GM11168 (cell line): Measurements from ENCODE around the gene ZMYND19.
"Not testable (repeated sequence)": the region's sequence is repeated elsewhere in the genome, so short reads cannot be mapped to it uniquely, and the experiment has no call there.

ENCODE experiments used
- in situ Hi-C: fragments of 300-500 bp; cut with MboI; formaldehyde crosslinking; loops from one replicate; pipeline ENCODE4 v1.12.0; 2022; ENCODE audit warnings: low sequenced_read_pairs; ENCODE audit not compliant: unreplicated experiment

Gene ZMYND19

DNA sequence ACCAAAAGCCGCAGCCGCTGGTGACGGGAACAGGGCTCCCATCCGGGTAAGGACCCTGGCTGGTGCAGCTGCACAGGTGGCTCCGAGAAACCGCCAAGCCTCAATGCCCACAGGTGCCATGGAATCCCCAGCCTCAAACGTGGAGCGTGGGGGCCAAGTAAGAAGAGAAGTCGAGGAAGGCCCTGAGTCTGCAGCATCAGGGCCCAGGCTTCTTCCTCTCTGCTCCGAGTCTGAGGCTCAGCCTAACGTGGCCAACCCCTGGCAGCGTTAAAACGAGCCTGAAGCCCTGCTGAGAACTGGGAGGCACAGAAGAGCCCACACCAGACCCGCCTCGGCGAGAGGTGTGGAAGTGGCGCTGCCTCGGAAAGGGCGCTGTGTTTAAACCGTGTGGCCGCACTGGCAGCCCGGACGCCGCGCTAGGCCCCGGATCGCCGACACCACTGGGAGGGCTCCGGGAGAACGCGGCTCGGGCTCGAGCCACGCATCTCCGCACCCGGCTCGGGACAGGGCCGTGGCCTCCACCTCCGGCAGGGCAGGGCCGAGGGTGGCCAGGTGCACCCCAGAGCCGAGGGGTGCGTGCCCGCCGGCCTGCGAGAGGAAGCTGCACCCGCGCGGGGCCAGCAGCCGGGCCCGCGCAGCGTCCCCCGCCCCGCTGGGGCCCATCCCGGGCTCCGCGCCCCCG, 730 bp downstream of the ZMYND19 start:
- in situ Hi-C loops = no loop called here

DNA sequence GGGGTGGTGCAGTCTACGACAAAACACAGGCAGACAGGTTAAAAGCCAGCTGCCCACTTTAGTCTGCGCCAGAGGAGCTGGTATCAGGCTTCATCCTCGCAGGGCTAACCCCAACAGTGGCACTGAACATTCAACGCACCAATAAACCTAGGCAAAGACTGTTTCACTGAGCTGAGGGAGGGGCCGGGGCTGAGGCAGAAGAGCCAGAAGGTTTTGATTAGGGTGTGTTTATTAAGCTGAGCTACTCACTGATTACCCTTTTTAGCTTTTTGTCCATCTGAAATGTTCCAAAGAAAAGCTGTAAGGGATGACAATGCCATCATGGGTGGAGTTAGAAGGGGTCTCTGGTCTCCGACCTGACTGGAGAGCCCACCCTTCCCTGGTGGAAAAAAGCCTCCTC, 1.4 kb downstream of the ZMYND19 start:
- in situ Hi-C loops = no loop called here

DNA sequence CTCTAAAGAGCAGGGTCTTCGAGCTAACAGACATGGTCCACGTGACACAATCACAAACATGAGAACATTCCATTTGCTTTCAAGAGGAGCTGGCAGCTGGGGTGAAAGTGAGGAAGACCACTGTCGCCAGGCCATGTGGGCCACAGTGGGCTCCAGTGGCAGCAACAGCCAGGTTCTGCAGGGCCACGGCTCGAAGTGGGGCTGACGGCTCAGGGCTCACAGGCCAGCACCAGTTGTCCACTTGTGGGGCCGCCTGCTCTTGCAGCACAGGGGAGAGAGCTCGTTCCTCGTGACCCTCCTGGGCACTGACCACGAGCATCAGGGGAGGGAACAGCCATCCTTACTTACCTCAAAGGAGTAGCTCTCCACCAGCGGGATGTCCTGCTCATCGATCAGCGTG, 2.0 kb downstream of the ZMYND19 start:
- in situ Hi-C loops = no loop called here

DNA sequence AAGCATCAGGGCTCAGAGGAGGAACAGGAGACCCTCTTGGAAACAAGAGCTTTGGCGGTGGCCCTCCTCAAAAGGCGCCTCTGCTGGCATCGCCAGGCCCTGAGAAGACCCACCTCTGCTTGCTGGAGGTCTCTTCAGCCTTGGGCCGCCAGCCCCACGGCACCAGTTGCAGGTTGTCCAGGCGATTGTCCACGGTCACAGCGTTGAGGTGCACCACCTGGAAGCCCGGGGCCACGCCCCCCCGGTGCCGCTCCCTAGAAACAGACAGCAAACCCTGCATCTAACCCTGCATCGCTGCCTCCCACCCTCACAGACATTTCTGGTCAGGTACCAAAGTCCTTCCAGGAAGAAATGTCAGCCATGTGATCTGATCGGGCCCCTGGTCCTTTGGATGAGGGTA, 3.5 kb downstream of the ZMYND19 start:
- in situ Hi-C loops = no loop called here

DNA sequence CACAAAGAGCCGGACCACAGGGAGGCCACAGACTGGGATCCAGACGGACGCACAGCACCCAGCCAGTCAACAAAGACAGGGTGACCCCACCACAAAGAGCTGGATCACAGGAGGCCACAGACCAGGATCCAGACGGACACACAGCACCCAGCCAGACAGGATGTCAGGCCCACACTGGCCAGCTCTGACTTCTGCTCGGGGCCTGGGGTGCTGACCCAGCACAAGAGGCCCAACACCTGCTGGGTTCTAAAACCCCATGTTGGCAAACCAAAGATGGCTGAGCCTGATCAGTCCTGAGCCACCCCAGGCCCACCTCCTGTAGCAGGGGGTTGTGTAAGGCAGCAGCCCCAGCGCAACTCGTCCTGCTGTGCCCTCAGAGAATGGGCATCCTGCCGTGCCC, 6.4 kb downstream of the ZMYND19 start:
- in situ Hi-C loops = no loop called here

DNA sequence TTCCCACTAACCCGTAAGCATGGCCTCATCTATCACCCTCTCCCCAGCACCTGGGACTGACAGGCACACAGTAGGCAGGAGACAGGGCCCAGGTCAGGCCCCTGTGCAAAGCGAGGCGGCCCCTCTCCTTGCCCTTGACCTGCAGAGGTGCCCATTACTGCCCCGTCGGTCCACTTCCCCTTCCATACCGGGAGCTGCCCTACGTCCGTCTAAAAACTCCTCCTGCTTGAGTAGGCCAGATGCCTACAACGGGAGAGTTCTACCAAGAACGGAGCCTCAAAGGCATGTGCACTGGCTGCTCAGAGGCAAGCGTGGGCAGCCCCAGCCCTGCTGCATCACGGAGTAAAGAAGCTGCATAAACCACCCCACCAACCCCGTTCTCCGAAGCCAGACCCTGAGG, 7.0 kb downstream of the ZMYND19 start:
- in situ Hi-C loops = no loop called here

DNA sequence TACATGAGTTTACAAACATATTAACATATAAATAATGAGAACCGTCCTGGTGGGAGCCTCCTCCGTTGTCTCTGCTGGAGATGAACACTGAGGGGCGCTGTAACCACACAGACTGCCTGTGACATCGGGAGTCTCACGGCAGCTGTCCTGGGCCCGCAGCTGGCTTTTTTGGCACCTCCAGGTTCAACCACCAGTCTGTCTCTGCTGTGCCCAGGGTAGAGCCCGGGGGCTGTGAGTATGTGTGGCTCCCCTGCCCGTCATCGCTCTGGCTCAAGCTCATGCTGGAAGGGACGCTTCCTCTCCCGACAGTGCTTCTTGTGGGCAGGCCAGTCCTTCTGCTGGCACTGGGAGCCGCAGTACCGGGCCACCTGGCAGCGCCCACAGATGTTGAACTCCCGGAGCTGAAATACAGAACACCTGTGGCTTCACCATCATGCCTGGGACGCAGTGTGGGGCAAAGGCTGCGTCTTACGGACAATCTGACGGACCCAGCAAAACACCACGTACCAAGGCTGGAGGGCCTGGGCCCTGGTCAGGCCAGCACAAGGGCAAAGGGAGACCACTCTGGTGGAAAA, 7.9 kb downstream of the ZMYND19 start:
- in situ Hi-C loops = no loop called here

DNA sequence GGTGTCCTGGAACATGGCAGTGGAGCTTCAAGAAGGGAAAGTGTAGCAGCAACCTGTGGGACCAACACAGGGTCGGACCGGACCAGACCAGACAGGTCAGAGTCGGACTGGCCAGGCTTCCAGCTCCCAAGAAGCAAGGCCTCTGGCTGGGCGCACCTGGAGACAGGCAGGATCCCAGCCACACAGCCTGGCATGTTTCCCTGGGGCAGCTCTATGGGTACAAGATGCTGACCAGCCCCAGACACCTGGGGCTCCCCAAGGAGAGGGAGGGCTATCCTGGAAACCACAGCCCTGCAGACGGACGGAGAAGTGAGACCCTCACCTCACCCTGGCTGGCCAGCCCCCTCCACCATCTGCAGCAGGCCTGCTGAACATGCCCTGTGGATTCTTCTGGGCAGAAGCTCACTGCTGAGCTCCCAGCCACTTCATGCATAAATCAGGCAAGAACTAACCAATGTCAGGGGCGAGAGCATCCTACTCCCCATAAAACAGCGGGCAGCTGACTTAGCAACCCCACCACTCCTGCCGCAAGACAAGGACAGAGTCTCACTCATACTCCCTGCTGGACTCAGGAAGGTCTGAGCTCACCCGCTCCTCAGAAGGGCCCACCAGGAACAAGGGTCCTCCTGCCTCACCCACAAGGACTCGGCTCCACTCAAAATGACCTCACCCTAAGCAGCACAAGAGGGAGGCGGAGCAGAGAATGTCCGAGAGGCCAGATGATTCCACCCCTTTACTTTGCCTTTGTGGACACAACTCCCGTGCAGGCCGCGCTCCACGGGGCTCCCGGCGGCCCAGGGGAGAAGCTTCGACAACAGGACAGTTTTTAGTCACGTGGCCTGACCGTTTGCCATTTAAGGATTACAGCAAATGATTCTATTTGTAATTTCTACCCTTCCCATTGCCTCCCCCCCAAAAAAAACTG, 8.7 kb downstream of the ZMYND19 start:
- in situ Hi-C loops = no loop called here

DNA sequence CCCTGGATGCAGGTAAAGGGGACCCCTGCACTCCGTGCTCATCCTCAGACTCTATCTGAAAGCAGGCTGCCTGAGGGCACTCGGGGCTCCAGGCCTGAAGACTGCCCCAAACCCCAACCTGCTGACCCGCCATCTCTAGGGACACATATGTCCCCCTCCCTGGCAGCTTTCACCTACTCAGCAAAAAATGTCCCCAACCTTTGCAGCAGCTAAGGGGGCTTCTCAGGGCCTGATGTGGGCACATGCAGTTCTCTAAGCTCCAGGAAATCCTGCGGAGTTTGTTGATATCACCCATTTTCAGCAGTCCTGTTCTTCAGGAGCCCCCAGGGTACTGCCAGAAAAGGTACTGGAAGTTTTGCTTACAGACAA, 9.4 kb downstream of the ZMYND19 start:
- in situ Hi-C loops = no loop called here

DNA sequence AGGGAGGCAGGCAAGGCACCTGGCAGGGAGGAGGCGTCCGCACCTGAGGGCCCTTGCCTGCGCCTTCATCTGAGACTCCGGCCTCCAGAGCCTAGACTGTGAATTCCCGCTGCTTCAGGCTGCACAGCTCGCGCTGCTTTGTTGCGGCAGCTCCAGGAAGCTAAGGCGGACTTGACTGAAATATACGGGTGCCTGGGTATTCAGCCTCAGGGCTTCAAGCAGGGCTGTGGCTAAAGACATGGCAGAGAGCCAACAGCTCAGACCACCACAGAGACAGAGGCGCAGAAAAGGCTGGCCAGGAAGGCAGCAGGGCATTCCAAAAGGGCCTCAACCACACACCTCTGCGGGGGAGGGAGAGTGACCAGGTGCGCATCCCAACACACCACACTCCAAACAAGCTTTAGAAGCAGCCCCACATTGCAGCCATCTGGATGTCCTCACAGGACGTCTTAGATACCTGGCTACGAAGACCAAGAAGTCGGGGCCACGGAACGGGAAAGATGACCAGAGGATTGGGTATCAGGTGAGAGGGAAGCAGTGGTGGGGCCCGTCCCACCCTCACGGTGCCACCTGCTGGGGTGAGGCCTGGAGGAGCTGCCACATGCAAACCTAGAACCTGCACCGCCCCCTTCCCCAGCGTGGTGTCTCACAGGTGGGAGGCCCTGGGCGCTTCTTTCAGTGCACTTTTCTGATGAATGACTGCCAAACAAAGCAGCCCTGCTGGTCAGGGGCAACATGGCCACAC, 9.9 kb downstream of the ZMYND19 start:
- in situ Hi-C loops = no loop called here

DNA sequence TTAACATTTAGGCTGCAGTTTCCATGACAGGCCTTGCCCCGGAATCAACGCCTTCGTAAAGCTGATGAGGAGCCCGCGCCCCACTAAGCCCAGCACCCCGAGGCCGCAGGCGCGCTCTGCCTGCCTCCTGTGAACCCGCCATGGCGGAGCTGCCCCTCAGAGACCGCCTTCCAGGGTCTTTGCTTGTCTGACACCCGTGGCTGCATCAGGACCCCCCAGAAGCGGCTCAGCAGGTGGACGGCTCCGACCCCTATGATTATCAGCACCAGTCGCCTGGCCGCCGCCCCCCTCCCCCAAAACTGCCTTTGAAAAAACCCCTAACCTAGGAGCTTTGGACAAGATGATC, 11.1 kb downstream of the ZMYND19 start:
- in situ Hi-C loops = no loop called here

DNA sequence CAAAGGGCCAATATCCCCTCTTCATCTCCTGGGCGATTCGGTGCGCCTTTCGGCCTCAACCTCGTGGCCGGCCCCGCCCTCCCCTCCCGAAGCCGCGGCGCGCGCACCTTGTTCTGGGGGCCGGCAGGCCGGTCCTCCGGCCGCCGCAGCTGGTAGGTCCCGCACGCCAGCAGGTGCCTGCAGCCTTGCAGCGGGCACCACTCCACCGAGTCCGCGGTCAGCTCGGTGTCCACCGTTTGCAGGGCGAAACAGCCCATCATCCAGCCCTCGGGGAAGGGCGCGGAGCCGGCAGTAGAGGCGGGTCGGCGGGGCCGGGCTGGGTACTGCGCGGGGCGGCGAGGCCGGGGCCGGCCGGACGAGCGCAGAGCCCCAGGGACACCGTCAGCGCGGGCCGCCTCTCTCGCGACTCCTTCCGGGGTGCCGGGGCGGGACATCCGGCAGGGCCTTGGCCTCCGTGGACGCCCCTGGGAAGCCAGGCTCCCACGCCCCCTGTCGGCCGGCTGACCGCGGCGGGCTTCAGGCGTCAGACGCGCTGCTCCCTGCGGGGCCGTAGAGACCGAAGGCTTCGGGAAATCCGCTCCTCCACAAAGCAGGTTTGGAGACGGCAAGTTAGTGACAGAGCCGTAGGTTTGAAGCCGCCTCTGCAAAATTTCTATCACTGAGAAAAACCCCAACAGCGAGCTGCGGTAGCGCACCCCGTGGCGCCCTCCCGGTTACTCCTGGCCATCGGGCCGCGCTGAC, 11.6 kb downstream of the ZMYND19 start, which contains the start of gene DPH7:
TSS of gene DPH7 (minus strand) at position 408 of the 741 bp plus-strand sequence. CDS start at position 260, 148 bp downstream.
- in situ Hi-C loops = no loop called here

DNA sequence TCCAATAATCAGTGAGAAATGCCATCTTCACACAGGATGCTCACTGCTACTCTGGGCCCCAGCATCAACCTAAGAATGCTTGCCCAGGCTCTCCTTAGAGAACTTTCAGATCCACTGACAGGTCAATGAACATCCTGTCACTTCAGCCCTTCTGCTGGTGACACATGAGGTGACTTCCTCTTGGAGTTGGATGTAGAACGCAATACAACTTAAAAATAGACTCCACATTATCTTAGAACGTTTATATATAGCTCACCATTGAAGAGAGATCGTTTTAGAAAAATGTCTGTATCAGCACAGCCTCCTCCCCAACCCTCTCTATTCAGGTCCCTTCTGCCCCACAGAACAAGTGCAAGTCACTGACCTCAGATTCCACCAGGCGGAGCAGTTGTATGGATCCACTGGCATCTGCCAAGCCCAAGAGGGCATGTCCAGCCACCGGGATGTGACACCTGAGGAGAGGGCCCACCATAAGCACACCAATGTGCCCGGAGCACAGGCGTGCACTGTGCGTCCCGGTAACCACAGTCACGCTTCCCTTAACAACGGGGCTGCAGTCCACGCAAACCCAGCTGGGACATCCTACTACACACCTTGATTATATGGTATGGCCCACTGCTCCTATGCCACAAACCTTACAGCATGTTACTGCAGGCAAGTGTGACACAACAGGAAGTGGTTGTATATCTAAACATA, 14.4 kb downstream of the ZMYND19 start:
- in situ Hi-C loops = no loop called here

DNA sequence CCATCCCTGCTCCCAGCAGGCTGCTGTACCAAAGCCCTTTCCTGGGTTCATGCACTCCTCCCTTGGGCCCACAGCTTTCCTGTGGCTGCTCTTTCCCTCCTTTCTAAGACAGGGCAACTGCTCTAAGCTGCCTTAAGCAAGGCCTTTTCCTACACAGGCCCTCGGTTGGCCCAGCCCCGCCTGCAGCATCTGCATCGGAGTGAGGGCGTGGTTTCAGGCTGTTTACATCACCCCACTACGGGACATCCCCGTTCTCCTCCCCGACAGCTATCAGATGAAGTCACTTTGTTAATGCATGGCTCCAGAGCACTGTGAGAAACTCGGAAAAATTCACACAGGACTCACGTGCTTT, 15.0 kb downstream of the ZMYND19 start:
- in situ Hi-C loops = no loop called here

DNA sequence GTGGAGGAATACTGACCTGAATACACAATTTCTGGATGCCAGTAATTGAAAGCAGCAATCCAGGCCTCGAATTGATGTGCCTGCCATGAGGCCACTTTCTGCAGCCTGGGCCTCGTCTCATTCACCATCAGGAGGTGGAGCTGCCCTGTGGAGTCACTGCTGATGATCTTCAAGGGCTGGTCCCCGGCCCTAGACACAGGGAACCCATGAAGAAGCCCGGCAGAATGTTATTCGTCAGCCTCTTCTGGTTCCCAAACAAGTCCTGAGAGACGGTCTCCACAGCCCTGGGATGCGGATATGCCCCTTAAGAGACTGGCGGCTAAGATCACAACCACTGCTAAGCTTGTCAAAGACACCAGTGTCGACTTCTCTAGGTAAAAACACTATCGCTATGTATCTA, 16.1 kb downstream of the ZMYND19 start:
- in situ Hi-C loops = no loop called here

DNA sequence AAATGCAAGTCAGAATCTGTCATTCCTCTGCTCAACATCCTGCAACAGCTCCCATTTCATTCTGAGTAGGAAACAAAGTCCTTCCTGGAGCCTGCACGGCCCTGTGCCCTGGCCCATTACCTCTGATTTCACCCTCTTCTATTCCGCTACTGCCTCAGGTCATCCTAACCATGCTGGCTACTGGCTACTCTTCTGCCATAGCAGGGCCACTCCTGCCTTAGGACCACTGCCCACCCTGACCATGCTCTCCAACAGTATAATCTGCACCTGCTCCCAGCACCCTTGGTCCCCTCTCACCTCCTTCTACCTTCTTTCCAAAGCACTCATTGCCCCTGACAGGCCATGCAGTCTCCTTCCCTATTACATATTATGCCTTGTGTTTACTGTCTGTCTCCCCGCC, 19.7 kb downstream of the ZMYND19 start:
- in situ Hi-C loops = no loop called here

DNA sequence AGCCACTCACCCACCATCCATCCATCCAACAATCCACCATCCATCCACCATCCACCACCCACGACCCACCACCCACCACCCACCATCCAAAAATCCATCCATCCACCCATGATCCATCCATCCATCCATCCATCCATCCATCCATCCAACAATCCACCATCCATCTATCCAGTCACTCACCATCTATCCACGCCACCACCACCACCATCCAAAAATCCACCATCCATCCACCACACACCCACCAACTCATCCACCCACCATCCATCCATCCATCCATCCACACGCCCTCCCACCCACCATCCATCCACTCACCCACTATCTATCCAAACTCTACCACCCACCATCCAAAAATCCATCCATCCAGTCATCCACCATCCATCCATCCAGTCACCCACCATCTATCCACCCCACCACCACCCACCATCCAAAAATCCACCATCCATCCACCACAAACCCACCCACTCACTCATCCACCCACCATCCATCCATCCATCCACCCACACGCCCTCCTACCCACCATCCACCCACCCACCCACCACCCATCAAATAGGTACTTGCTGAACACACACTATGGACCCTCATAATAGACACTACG, 20.6 kb downstream of the ZMYND19 start:
- in situ Hi-C loops = no loop called here

DNA sequence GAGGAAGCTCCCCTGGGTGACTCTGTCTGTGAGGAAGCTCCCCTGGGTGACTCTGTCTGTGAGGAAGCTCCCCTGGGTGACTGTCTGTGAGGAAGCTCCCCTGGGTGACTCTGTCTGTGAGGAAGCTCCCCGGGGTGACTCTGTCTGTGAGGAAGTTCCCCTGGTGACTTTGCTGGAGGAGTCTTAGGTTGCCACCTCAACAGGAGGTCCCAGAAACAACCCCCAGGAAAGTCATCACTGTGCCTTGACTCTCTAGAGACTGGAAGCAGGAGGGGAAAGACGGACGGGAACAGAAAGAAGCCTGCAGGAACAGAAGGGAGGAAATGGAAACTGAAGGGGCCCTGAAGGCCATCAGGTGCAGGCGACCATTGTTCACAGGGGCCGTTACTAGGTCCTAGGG, 21.9 kb downstream of the ZMYND19 start:
- in situ Hi-C loops = not testable (repeated sequence)

DNA sequence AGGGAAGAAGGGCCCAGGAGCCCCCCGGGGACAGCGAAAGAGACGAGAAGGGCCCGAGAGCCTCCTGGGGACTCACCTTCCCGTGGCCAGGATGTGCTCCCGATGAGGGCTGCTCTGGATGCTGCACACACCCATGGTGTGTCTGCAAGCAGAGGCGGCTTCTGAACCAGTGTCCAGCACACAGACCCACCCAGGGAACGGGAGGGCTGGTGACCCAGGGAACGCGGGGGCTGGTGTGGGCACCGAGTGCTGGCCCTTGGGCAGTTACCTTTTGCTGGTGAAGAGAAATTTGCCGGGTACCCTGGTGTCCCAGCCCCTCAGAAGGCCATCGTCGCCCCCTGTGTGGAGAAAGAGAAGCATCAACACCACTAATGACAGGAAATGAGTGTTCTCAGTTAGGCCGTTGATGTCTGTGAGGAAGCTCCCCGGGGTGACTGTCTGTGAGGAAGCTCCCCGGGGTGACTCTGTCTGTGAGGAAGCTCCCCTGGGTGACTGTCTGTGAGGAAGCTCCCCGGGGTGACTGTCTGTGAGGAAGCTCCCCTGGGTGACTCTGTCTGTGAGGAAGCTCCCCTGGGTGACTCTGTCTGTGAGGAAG, 25.4 kb downstream of the ZMYND19 start:
- in situ Hi-C loops = no loop called here
